Retinal pigment epithelial cell (primary cell): ENCODE results near the gene SPDYE4.

ENCODE experiments used
- DNase-seq: peaks from one replicate; pipeline ENCODE4 v3.0.0-alpha.2; 2010; ENCODE audit warnings: low read depth
- H3K4me3 ChIP-seq: 2 replicates; pipeline ENCODE4 v1.5.1; 2011; ENCODE audit warnings: mild to moderate bottlenecking, low read length, control low read depth, moderate library complexity
- TF ChIP-seq, protein P1 (sequence below): conservative IDR thresholded peaks from 2 replicates; pipeline ENCODE4 v1.5.1; 2011; ENCODE audit warnings: low read depth, low read length, control low read depth, inconsistent platforms

Gene SPDYE4

DNA sequence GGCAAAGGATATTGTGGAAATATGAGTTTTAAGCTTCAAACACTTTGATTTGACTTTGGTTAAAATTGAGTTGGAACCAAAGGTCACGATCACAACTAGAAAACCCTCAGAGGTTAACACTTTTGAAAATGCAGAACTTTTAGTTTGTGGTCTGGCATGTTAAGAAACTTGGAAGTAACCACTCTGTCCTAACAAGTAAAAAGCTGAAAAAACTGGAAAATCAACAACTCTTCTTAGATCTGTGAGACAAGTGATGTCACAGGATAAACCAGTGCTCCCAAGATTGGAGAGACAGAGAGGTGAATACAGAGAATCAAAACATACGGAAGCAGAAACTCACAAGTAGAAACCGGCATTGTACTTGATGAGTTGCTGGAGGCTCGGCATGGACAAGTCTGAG is 23.4 kb upstream of the SPDYE4 start:
- TF ChIP-seq, protein P1, sequence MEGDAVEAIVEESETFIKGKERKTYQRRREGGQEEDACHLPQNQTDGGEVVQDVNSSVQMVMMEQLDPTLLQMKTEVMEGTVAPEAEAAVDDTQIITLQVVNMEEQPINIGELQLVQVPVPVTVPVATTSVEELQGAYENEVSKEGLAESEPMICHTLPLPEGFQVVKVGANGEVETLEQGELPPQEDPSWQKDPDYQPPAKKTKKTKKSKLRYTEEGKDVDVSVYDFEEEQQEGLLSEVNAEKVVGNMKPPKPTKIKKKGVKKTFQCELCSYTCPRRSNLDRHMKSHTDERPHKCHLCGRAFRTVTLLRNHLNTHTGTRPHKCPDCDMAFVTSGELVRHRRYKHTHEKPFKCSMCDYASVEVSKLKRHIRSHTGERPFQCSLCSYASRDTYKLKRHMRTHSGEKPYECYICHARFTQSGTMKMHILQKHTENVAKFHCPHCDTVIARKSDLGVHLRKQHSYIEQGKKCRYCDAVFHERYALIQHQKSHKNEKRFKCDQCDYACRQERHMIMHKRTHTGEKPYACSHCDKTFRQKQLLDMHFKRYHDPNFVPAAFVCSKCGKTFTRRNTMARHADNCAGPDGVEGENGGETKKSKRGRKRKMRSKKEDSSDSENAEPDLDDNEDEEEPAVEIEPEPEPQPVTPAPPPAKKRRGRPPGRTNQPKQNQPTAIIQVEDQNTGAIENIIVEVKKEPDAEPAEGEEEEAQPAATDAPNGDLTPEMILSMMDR = no peak
- no peak for DNase-seq
- H3K4me3 ChIP-seq = no peak overlapping the region

DNA sequence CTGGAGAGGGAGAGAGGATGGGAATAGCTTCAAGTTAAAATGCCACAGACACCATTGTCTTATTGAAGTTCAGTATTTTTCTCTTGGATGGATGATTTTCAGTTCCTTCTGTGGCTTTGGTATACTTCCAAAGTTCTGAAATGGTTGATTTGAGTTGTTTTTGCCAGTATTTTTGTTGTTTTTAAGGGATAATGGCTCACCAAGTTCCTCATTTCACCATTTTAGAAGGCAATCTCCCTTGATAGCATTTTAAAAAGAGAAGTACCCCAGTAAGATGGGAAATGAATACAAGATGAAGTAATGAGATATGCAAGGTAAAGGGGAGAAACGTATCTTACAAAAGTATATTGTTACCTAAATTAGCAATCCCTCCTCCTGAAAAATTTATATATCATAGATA is 18.5 kb upstream of the SPDYE4 start:
- TF ChIP-seq, protein P1 = no peak
- H3K4me3 ChIP-seq = no peak overlapping the region
- DNase-seq = no peak

DNA sequence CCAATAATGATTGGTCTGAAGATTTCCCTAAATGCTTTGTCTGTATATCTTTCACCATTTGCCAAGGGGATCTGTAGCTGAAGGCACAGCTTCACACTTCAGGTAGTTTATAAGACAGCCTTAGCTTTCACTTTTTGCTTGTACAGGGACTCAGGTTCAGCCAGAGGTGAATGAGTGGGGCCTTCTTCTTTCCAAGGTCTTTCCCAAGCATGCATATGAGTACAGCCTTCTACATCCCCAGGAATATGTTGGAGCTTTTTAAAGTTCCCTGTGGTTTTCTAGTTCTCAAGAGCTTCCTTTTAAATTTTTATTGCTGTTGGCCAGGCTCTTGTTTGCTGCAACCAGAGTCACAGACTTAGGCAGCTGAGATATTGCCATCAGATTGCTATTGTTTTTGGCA is 17.9 kb upstream of the SPDYE4 start:
- no peak for DNase-seq
- H3K4me3 ChIP-seq = no peak overlapping the region
- TF ChIP-seq, protein P1 = no peak

DNA sequence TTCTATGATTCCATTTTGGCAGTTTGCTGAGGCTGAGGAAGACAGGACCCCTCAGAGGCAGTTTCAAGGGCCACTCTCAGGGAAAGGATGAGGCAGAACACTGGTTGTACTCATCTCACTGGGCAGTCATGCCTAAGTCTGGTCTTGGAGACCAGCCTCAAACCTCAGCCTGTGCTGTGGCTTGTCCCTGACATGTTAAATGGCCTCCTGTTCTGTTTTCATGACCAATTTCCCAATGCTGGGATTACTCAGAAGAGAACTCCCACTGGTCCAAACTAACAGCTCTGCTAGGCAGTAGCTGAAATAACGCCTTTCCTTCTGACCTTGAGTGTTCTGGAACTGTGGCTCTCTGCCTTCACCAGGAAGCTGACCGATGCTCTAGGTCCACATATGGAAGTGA is 8.4 kb upstream of the SPDYE4 start:
- TF ChIP-seq, protein P1 = no peak
- no peak overlapping the region for H3K4me3 ChIP-seq
- no peak for DNase-seq

DNA sequence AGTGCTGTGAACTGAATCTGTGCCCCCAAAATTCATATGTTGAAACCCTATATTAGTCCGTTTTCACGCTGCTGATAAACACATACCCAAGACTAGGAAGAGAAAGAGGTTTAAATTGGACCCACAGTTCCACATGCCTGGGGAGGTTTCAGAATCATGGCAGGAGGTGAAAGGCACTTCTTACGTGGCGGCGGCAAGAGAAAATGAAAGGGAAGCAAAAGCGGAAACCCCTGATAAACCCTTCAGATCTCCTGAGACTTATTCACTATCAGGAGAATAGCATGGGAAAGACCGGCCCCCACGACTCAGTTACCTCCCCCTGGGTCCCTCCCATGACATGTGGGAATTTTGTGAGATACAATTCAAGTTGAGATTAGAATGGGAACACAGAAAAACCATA is 3.7 kb upstream of the SPDYE4 start:
- DNase-seq = no peak
- no peak overlapping the region for H3K4me3 ChIP-seq
- TF ChIP-seq, protein P1 = no peak

DNA sequence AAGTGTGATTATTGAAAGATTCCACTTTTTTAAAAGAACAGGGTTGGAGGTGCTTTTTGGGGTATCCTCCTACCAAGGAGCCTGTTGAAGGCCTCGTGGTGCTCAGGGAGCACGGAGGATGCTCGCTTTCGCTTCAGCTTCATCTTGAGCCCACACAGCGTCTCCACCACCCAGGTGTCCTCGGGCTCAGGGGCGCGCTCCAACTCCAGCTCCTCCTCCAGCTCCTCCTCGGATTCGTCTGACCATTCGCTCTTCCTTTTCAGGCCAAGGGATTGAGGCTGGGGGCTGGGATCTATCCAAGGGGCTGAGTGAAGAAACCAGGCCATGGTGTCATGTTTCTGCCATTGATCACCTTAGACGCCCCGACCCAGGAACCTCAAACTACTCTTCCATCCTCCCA is 1.2 kb downstream of the SPDYE4 start:
- TF ChIP-seq, protein P1 = no peak
- DNase-seq = no peak
- no peak overlapping the region for H3K4me3 ChIP-seq

DNA sequence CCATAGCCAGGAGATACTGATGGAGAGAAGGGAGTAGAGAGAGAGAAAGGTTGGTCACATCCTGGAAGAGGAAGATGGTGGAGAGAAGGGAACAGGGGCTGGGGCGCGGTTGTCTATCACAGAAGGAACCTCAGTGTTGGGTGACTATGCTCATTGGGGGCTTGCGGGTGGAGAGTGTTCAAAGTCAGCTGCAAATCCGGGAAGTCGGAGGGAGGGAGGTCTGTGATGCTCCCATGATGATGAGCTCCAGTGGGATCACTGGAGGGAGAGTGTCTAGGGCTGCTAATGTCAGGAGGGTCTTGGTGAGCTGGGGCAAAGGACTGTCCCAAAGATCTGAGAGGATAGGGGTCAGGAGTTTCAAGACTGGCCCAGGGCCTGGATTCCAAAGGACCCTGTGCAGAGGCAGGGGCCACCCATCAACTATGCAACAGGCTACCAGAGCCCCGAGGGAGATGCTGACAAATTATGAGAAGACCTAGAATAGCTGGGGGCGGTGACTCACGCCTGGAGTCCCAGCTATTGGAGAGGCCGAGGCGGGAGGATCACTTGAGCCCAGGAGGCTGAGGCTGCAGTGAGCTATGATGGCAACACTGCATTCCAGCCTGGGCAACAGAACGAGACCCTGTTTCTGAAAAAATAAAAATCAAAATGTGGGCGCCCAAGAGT is 2.6 kb downstream of the SPDYE4 start:
- DNase-seq = no peak
- TF ChIP-seq, protein P1 = no peak
- H3K4me3 ChIP-seq = no peak overlapping the region
